GM12865 (cell line): ENCODE results near the gene ASTN1.

Experiments used
- DNase-seq: peaks from one replicate; pipeline ENCODE4 v3.0.0; 2010; ENCODE audit warnings: low read depth
- H3K4me3 ChIP-seq: 2 replicates; pipeline ENCODE4 v1.5.1; 2011; ENCODE audit warnings: mild to moderate bottlenecking, low read depth, low read length, control low read depth
- TF ChIP-seq, protein P1 (sequence below): IDR thresholded peaks from 2 replicates; pipeline ENCODE4 v1.5.1; 2011; ENCODE audit warnings: low read length, control low read depth, low read depth, inconsistent platforms; ENCODE audit not compliant: insufficient read depth; ENCODE audit errors: missing control alignments

ASTN1 gene

DNA sequence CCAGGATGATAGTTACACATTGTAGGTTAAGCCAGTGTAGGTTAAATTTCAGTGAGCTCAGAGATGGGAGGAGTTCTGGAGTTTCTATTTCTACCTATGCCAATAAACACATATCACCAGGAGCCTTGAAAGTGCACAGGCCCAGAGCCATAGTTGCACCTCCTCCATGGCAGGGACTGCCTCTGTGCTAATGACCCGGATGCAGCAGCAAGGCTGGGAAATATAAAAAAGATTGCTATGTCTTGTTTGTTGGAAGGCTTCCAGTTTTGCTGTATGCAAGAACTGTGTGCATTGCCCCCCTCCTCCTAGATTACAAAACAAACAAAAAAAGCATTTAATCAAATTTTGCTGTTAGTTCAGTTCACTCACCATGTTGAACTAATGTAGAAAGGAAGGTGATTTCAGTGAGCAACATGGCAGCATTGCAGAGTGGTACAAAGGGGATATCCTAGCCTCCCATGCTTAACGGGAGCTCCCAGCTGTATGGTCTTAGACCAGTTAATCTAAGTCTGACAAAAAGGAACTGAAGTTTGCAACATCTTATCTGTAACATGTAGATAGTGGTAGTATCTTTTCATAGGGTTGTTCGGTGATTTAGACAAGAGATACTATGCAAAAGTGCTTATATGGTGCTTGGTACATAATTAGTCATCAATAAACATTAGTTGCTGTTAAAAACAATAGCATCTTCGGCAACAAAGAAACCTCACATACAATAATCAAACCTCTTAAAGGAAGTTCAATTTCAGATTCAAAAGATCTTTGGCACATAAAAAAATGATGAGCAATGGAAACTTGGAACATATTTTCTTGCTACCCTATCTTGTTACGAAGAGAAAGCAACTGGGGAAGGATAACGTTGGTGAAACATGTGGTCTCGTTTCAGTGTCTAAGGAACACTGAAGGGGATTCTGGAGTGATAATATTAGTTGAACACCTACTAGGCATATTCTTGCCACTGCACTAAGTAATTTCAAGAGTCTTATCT lies 309.5 kb downstream of the ASTN1 start:
- no peak for DNase-seq
- H3K4me3 ChIP-seq, result no peak overlapping the region
- TF ChIP-seq, protein P1, sequence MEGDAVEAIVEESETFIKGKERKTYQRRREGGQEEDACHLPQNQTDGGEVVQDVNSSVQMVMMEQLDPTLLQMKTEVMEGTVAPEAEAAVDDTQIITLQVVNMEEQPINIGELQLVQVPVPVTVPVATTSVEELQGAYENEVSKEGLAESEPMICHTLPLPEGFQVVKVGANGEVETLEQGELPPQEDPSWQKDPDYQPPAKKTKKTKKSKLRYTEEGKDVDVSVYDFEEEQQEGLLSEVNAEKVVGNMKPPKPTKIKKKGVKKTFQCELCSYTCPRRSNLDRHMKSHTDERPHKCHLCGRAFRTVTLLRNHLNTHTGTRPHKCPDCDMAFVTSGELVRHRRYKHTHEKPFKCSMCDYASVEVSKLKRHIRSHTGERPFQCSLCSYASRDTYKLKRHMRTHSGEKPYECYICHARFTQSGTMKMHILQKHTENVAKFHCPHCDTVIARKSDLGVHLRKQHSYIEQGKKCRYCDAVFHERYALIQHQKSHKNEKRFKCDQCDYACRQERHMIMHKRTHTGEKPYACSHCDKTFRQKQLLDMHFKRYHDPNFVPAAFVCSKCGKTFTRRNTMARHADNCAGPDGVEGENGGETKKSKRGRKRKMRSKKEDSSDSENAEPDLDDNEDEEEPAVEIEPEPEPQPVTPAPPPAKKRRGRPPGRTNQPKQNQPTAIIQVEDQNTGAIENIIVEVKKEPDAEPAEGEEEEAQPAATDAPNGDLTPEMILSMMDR, result no peak

DNA sequence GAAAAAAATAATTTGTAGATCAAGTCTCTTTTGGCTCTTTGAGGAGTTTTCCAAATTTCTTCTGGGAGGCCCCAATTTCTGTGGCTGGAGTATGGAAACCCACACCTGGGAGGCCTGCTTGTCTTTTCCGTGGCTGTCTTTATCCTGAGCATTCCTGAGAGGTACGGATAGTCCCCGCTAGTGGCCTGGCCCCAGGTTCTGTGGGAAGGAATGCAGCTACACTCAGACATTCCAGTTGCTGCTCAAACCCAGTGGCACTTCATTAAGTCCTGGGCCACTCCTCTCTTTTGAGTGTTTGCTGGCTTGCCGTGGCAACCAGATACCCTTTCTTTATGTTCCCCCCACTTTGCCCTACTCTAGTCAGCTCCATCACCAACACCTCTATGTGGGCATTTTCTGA lies 310.4 kb downstream of the ASTN1 start:
- no peak for DNase-seq
- no peak overlapping the region for H3K4me3 ChIP-seq
- TF ChIP-seq, protein P1, result no peak

DNA sequence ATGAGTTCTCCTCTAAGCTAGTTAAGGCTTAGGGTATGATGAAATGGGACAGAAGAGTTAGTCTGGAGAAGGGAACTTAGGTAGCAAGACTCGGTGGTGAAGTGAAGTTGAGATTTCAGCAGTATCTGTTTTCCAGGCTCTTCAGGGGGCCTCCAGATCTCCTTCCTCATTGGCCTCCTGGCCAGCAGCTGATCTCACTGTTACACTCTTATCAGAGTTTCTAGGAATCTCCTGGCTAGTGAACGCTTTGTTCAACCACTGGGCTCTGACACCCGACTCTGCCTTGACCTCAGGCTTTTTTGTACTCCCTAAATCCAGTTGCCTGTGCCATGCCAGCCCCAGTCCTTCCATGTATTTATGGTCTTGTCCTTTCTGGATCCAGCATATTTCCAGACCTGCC lies 311.0 kb downstream of the ASTN1 start:
- H3K4me3 ChIP-seq, result no peak overlapping the region
- TF ChIP-seq, protein P1, result no peak
- DNase-seq, result no peak

DNA sequence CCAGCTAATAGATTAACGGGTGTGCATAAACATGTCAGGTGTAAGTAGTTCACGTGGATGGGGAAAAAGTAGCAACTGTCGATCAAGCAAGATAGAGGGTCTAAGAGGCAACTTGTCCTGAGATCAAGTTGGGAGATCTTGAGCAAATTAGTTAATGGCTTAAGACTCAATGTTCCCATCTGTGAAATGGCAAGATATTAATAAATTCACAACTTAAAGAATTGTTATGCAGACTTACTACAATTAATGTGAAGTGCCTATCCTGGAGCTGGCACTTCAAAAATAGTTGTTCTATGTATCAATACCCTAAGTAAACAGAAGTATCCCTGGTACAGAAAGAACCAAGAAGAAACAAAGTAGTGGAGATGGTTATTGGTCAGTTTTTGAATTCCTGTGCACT lies 312.4 kb downstream of the ASTN1 start:
- no peak for DNase-seq
- H3K4me3 ChIP-seq, result no peak overlapping the region
- TF ChIP-seq, protein P1, result no peak

DNA sequence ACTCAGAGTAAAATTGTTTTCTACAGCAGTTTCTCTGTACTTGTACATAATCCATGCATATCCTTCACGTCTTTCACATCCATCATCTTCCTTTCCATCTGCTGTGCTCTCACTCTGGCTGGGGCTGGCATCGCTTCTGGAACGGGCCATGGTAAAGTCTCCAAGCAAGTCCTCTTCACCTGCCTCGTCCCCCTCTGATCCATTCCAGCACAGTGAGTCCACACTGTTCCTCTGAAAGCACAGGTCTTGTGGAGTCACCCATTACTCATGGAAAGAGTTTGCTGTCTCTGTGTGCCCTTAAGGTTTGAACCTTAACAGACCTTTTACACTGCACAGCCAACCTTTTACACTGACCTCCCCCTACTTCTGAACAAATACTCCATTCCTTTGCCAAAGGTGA lies 313.6 kb downstream of the ASTN1 start:
- H3K4me3 ChIP-seq, result no peak overlapping the region
- no peak for DNase-seq
- TF ChIP-seq, protein P1, result no peak

DNA sequence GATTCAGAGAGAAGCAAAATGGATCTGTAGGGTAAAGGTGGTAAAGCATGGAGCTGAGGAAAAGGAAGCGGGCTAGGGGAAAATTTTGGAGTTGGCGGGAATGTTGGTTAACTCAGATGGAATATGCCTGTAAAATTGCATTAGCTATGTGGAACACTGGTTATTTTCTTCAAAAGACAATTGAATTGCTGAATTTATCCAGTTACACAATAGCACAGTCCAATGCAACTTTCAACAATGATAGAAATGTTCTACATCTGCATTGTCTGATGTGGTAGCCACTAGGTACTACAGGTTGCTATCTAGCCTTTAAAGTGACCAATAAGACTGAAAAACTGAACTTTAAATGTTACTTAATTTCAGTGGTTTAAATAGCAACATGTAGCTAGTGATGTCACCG lies 315.2 kb downstream of the ASTN1 start:
- DNase-seq, result no peak
- no peak overlapping the region for H3K4me3 ChIP-seq
- TF ChIP-seq, protein P1, result no peak
